Peyer's patch (tissue), 4 donors: ENCODE results near the gene CASP5. TPM values are rescaled to one million over a fixed set of nuclear protein-coding genes. Genes with fewer than 3 reads are reported as not detected.

Source experiments
- DNase-seq, 3 donors: peaks; one replicate each; pipeline ENCODE4 v3.0.0-alpha.2; 2017 to 2019
- H3K27ac ChIP-seq, 4 donors: fragments of 200-600 bp; sonication (generic); one replicate each; pipeline ENCODE4 v1.5.1; 2016 to 2019
- H3K27me3 ChIP-seq, 2 donors: fragments of 200-600 bp; sonication (generic); one replicate each; pipeline ENCODE4 v1.5.1; 2019
- H3K36me3 ChIP-seq, 3 donors: fragments of 200-600 bp; sonication (generic); one replicate each; pipeline ENCODE4 v1.5.1; 2016 to 2019
- H3K4me1 ChIP-seq, 4 donors: fragments of 200-600 bp; sonication (generic); one replicate each; pipeline ENCODE4 v1.5.1; 2016 to 2019
- H3K4me3 ChIP-seq, 4 donors: fragments of 200-600 bp; sonication (generic); 1 replicate in 3 of 4; 2 replicates in 1 of 4; pipeline ENCODE4 v1.5.1; 2016 to 2019; ENCODE audit warnings: mild to moderate bottlenecking in 1 of 4
- H3K9me3 ChIP-seq, 4 donors: fragments of 200-600 bp; sonication (generic); one replicate each; pipeline ENCODE4 v1.5.1; 2016 to 2019; ENCODE audit warnings: mild to moderate bottlenecking in 1 of 4
- POLR2A ChIP-seq, 2 donors: fragments of 450-650 bp; IDR thresholded peaks; one replicate each; pipeline ENCODE4 v1.5.1; 2017; ENCODE audit warnings: antibody characterized with exemption in 2 of 2, mild to moderate bottlenecking in 2 of 2, moderate library complexity in 2 of 2
- total RNA-seq, 4 donors: library from RNA; depleted of rRNA; stranded (reverse); fragments of >200 nt; gene quantifications; one replicate each; pipeline ENCODE4 v1.1.0, GENCODE V29; 2016
- TF ChIP-seq, protein P1 (sequence below), 6 experiments: fragments of 450-650 bp in 4 of 6; fragments of 200-600 bp in 2 of 6; sonication (generic) in 1 of 6; IDR thresholded peaks; one replicate each; pipeline ENCODE4 v1.5.1; 2017 to 2019; ENCODE audit warnings: antibody characterized with exemption in 6 of 6, mild to moderate bottlenecking in 3 of 6, moderate library complexity in 1 of 6

Gene CASP5
- total RNA-seq, 4 donors from 2014 or later, result 10.5 to 27.5 (median 16.9) TPM

DNA sequence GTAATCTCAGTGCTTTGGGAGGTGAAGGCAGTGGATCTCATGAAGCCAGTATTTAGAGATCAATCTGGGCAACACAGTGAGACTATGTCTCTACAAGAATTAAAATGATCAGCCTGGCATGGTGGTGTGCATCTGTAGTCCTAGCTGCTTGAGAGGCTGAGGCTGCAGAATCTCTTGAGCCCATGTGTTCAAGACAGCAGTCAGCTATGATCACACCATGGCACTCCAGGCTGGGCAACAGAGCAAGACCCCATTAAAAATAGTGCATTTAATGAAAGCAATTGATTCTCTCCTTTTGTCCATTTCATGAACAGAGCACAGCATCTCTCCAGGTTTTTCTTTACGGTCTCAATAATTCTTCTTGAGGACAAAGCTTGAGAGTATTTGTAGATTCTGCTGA, 33.5 kb upstream of the CASP5 start:
- no peak overlapping the region for H3K27ac ChIP-seq
- no peak for DNase-seq
- H3K9me3 ChIP-seq, result no peaks in the 10 kb centered on the region
- H3K4me3 ChIP-seq, result no peak overlapping the region
- H3K4me1 ChIP-seq, result no peaks in the 10 kb centered on the region
- no peaks in the 10 kb centered on the region for H3K36me3 ChIP-seq
- no peak for TF ChIP-seq POLR2A (IDR thresholded peaks at IDR 0.05)
- TF ChIP-seq, protein P1, sequence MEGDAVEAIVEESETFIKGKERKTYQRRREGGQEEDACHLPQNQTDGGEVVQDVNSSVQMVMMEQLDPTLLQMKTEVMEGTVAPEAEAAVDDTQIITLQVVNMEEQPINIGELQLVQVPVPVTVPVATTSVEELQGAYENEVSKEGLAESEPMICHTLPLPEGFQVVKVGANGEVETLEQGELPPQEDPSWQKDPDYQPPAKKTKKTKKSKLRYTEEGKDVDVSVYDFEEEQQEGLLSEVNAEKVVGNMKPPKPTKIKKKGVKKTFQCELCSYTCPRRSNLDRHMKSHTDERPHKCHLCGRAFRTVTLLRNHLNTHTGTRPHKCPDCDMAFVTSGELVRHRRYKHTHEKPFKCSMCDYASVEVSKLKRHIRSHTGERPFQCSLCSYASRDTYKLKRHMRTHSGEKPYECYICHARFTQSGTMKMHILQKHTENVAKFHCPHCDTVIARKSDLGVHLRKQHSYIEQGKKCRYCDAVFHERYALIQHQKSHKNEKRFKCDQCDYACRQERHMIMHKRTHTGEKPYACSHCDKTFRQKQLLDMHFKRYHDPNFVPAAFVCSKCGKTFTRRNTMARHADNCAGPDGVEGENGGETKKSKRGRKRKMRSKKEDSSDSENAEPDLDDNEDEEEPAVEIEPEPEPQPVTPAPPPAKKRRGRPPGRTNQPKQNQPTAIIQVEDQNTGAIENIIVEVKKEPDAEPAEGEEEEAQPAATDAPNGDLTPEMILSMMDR (IDR thresholded peaks at IDR 0.05), result no peak
- H3K27me3 ChIP-seq, result no peaks in the 10 kb centered on the region

DNA sequence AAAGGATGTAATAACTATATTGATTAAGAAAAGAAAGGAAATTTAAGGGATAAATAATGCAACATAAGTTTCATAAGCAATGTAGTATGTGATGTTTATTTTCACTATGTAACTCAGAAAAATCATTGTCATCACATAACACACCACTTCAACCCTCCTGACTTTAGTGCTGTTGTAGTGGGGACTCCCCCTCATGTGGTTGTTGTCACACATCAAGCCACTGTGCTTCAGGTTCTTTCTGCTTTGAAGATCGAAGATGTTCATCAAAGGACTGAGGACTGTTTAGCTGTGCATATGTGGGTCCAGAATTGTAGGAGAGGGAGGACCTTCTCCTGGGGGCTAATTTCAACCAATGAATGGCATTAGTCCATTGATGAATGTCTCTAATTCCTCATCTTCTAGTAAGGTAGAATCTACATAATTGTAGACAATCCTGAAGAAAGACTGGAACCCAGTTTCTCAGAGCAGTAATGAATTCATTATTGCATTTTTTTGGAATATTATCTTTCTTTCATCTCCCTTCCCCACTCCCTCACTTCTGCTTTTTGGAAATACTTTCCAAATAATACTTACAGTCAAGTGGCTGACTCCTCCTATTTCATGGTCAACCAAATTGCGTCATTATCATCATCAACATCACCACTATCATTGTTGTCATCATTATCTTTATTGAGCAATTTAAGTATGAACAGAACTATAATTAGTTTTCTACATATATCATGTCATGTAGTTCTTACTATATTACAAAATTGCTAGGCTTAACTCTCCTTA, 31.9 kb upstream of the CASP5 start:
- H3K9me3 ChIP-seq, result no peaks in the 10 kb centered on the region
- TF ChIP-seq POLR2A (IDR thresholded peaks at IDR 0.05), result no peak
- TF ChIP-seq, protein P1 (IDR thresholded peaks at IDR 0.05), result no peak
- H3K4me1 ChIP-seq, result no peaks in the 10 kb centered on the region
- H3K36me3 ChIP-seq, result no peaks in the 10 kb centered on the region
- no peak for DNase-seq
- no peak overlapping the region for H3K27ac ChIP-seq
- H3K4me3 ChIP-seq, result no peak overlapping the region
- no peaks in the 10 kb centered on the region for H3K27me3 ChIP-seq

DNA sequence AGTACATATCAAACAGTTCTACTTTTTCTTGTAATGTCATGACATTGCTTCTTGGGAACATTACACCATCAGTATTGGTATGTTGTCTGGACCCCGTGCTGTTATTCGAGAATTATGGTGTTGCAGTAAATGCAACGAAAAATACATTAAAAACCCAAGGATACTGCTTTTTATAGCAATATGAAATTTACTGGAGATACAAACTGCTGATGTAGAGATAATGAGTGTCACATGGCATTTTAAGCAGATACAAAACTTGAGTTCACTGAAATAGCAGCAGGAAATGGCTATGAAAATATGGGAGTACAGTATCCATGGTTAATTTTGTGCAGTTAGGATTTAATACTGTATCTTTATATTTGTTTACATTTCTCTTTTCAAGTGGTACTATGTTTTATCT, 29.5 kb upstream of the CASP5 start:
- TF ChIP-seq, protein P1 (IDR thresholded peaks at IDR 0.05), result no peak
- TF ChIP-seq POLR2A (IDR thresholded peaks at IDR 0.05), result no peak
- Histone ChIP-seq H3K27ac (no peak overlapping the region), H3K4me3 (no peak overlapping the region), H3K27me3 (no peaks in the 10 kb centered on the region), H3K4me1 (no peaks in the 10 kb centered on the region), H3K9me3 (no peaks in the 10 kb centered on the region), H3K36me3 (no peaks in the 10 kb centered on the region)
- no peak for DNase-seq

DNA sequence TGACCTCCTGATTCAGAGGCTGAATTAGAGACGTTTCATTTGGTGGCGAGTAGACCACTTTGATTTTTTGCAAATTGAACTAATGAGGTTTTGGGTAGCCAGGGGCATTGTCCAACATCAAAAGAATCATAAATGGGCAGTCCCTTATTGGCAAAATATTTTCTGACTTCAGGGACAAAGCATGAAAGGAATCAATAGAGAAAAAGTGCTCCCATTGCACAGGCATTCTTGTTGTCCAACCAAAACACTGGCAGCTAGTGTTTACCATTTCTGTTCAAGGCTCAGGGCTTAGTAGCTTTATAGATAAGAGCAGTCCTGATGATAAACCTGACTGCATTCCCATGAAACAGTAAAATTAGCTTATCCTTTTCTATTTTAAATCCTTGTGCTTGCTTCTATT, 28.6 kb upstream of the CASP5 start:
- Histone ChIP-seq H3K36me3 (no peaks in the 10 kb centered on the region), H3K4me1 (no peaks in the 10 kb centered on the region), H3K27ac (no peak overlapping the region), H3K27me3 (no peaks in the 10 kb centered on the region), H3K4me3 (no peak overlapping the region), H3K9me3 (no peaks in the 10 kb centered on the region)
- DNase-seq, result no peak
- TF ChIP-seq POLR2A (IDR thresholded peaks at IDR 0.05), result no peak
- TF ChIP-seq, protein P1 (IDR thresholded peaks at IDR 0.05), result no peak

DNA sequence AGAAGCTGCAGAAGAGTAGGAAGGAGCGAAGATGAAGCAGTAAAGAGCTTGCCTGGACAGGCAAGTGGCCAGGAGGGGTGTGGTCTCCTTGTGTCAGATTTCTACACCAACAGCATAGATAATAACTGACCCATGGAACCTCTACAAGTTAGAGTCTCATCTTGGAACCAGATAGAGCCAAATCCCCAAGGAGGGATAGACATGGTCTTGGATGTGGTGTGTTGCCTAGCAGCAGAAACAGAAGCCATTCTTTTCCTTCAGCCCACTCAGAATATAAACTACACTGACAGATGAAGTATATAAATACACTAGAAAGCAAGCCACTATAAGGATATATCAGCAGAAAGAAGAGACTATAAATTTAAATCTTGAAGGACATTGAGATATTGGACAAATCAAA, 26.5 kb upstream of the CASP5 start:
- no peak overlapping the region for H3K4me3 ChIP-seq
- no peaks in the 10 kb centered on the region for H3K9me3 ChIP-seq
- no peak for DNase-seq
- H3K27me3 ChIP-seq, result no peaks in the 10 kb centered on the region
- H3K4me1 ChIP-seq, result peaks cover 0 to 4% (median 0%) of the 10 kb centered on the region in 4 donors
- H3K27ac ChIP-seq, result no peak overlapping the region
- no peak for TF ChIP-seq POLR2A (IDR thresholded peaks at IDR 0.05)
- TF ChIP-seq, protein P1 (IDR thresholded peaks at IDR 0.05), result no peak
- H3K36me3 ChIP-seq, result no peaks in the 10 kb centered on the region
